Activated T-cell treated with anti-CD3 and anti-CD28 coated beads, Interleukin-2, amount 50 U/mL, for 48 hours (primary cell): ENCODE results near the gene FAM149A.

Experiments
- DNase-seq, 2 experiments: peaks; one replicate each; pipeline ENCODE4 v3.0.0-alpha.2; 2020

FAM149A gene

DNA sequence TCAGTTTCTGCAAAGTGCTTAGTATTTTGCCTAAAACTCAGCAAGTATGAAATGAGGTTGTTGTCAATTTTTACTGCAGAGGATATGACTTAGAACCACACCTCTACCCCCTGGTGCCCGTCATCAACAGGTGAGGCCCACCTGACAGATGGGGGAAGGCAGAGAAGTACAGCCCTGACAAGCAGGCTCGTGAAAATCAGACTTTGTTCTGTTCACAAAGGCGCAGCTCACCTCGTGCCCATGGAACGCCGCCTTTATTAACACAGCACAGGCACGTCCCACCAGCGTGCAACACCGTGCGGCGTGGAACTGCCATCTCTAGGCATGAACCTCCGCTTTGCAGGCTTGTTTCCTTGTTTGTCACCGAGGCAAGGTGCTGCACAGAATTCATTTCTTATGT, 100.2 kb downstream of the FAM149A start:
- no peak for DNase-seq

DNA sequence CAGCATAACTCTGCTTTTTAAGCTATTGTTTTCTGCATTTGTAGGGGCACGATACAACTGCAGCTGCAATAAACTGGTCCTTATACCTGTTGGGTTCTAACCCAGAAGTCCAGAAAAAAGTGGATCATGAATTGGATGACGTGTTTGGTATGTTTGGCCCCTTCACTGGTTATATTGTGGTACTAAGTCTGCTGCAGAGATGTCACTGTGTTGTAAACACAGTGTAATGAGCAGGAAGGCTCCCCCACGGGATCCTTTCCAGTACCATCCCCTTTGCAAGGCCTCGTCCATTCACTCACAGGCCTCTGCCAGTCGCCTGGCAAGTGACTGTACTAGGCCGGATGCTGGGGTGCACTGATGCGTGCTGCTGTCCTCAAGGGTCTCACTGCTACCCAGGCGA, 100.7 kb downstream of the FAM149A start:
- no peak for DNase-seq

GRCh38 chr4:186216465-186217024, 112.0 kb downstream of the FAM149A start:
- no peak for DNase-seq

- no peak for DNase-seq
Observed at GRCh38 chr4:186217733-186218293, 113.3 kb downstream of the FAM149A start.

DNA sequence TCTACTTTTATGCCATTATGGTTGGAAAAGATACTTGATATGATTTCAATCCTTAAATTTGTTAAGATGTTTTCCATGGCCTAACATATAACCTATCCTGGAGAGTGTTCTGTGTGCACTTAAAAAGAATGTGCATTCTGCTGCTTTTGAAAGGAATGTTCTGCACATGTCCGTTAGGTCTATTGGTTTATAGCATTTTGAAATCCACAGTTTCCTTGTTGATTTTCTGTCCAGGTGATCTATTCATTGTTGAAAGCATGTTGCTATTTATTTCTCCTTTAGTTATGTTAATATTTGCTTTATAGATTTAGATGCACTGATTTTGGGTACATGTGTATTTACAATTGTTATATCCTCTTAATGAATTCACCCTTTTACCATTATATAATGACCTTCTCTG, 117.1 kb downstream of the FAM149A start:
- DNase-seq = no peak
